ENCODE data around the gene B3GAT2.
"Not testable (repeated sequence)": the region's sequence is repeated elsewhere in the genome, so short reads cannot be mapped to it uniquely, and the experiment has no call there.

B3GAT2 gene, protein sequence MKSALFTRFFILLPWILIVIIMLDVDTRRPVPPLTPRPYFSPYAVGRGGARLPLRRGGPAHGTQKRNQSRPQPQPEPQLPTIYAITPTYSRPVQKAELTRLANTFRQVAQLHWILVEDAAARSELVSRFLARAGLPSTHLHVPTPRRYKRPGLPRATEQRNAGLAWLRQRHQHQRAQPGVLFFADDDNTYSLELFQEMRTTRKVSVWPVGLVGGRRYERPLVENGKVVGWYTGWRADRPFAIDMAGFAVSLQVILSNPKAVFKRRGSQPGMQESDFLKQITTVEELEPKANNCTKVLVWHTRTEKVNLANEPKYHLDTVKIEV

DNA sequence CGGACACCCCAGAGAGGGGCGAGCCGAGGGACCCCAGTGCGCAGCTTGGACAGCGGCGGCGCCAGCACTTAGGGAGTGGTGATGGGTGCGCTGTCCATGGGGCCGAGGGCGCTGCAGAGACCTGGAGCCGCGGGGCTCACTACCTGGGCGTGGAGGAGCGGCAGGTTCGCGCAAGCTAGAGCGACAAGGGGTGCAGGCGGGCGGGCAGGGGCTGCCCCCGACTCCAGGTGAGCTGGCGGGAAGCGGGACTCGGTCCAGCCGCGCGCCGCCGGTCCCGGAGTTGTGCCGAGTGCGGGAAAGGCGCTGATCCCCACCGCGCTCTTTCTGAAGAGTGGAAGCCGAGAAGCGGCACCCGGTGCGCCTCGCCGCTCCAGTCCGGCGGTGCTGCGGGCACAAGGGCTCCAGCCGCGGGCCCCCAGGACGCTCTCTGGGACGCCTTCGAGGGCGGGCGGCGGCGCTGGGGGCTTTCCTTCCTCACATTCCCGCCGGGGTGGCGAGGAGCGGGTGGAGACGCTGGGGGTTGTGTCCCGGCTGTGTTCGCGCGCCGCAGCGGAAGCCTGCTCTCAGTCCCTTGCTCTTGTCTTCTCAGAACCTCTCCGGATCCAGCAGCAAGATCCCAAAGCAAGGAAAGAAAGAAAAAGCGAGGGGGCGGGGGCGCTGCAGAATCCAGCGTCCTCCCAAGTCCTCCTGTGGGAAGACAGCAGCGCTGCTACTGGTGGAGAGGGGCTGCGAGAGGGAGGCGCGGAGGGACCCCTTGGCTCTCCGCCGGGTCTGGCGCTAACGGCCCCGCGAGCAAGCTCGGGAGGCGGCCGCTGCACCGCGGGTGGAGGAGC is at the start of gene B3GAT2:
Gene B3GAT2, minus strand, starts transcription at position 610 of the 833 bp plus-strand sequence. CDS start 631 bp downstream, outside the sequence.
- DNase-seq (ENCODE audit: low read depth, low spot score): peak; percentile 54

DNA sequence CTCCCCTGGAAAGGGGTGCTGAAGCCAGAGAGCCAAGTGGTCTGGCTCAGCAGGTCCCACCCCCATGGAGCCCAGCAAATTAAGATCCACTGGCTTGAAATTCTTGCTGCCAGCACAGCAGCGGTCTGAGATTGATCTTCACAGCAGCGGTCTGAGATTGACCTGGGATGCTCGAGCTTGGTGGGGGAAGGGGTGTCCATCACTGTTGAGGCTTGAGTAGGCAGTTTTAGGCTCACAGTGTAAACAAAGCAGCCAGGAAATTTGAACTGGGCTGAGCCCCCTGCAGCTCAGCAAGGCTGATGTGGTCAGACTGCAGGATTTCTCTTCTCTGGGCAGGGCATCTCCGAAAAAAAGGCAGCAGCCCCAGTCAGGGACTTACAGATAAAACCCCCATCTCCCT is 41.3 kb upstream of the B3GAT2 start:
- DNase-seq (ENCODE audit: low read depth, low spot score): peak; percentile 65

- no peak for DNase-seq (ENCODE audit: low read depth, low spot score)
Measured at GRCh38 chr6:70997379-70997778, 40.5 kb upstream of the B3GAT2 start.

- DNase-seq (ENCODE audit: low read depth, low spot score): no peak
Measured at GRCh38 chr6:70996106-70996505, 39.2 kb upstream of the B3GAT2 start.

GRCh38 chr6:70995411-70995810 is 38.6 kb upstream of the B3GAT2 start:
- no peak for DNase-seq (ENCODE audit: low read depth, low spot score)

DNA sequence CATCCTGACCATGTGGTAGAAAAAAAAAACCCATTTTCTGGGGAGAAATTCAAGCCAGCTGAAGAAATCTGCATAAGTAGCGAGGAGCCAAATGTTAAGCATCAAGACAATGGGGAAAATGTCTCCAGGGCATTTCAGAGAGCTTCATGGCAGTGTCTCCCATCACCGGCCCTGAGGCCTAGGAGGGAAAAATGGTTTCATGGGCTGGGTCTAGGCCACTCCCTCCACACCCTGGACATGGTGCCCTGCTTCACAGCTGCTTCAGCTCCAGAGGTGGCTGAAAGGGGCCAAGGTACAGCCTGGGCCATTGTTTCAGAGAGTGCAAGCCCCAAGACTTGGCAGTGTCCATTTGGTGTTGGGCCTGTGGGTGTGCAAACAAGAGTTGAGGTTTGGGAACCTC is 34.4 kb upstream of the B3GAT2 start:
- no peak for DNase-seq (ENCODE audit: low read depth, low spot score)

- no peak for DNase-seq (ENCODE audit: low read depth, low spot score)
Measured at GRCh38 chr6:70985156-70985555, 28.3 kb upstream of the B3GAT2 start.

DNA sequence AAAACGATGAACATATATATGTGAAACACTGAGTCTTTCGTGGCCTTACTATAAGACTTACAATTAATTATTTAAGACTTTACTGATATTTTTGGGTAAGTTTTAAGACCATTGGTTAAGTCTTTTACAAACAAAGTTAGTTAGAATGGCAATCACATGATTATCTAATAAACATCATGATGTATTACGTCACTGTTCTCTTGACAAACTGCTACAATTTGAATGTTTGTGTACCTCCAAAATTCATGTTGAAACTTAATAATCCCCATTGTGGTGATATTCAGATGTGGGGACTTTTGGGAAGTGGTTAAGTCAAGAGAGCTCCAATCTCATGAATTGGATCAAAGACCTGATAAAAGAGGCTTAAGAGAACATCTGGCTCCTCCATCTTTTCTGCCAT is 25.9 kb upstream of the B3GAT2 start:
- no peak for DNase-seq (ENCODE audit: low read depth, low spot score)

- no peak for DNase-seq (ENCODE audit: low read depth, low spot score)
Measured at GRCh38 chr6:70980727-70981126, 23.9 kb upstream of the B3GAT2 start.

GRCh38 chr6:70973604-70974003 is 16.7 kb upstream of the B3GAT2 start:
- DNase-seq (ENCODE audit: low read depth, low spot score): no peak

GRCh38 chr6:70967049-70967448 is 10.2 kb upstream of the B3GAT2 start:
- DNase-seq (ENCODE audit: low read depth, low spot score): no peak

- no peak for DNase-seq (ENCODE audit: low read depth, low spot score)
Measured at GRCh38 chr6:70957284-70957617, 391 bp upstream of the B3GAT2 start.

DNA sequence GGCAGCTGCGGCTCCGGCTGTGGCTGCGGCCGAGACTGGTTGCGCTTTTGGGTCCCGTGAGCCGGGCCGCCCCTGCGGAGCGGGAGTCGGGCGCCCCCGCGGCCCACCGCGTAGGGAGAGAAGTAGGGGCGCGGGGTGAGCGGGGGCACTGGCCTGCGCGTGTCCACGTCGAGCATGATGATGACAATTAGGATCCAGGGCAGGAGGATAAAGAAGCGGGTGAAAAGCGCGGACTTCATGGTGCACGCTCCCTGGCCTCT is 739 bp downstream of the B3GAT2 start:
- DNase-seq (ENCODE audit: low read depth, low spot score): no peak

DNA sequence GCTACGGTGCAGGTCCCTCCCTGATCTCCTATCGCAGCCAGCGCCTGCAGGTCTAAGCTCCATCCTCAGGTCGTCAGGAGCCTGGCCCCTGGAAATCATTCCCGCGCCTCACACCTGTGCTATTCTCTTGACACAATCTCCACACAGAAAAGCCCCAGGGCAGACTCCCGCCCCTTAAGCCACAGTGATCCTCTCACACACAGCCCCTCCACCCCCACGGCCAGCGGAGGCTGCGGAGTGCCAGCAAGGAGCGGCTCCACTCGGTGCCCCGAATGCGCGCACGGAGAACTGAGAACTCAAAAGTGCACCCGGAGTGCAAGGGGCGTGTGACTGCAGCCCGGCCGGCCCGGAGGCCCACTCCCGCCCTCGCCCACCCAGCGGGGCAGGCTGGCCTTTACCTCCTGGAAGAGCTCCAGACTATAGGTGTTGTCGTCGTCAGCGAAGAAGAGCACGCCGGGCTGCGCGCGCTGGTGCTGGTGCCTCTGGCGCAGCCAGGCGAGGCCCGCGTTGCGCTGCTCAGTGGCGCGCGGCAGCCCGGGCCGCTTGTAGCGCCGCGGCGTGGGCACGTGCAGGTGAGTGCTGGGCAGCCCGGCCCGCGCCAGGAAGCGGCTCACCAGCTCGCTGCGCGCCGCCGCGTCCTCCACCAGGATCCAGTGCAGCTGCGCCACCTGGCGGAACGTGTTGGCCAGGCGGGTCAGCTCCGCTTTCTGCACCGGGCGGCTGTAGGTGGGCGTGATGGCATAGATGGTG is 1.2 kb downstream of the B3GAT2 start:
- peak; percentile 92 for DNase-seq (ENCODE audit: low read depth, low spot score)

DNA sequence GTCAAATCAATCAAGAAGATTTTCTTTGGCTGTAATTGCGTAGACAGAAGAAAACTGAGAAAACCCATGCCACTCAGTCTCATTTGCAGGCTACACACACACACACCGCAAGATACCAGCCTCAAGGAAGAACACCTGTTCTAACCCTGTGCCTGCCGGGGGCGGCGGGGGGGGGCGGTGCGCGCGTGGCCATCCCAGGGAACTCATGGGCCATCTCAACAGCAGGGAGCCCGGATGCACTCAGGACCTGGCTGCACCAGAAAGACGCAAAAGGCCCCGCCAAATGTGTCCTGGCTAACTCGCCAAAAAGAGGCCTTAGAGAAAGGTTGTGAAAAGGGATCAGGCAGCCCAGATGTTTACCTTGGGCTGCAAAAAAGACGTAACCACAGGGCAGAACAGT is 2.1 kb downstream of the B3GAT2 start:
- peak; percentile 6 for DNase-seq (ENCODE audit: low read depth, low spot score)

DNA sequence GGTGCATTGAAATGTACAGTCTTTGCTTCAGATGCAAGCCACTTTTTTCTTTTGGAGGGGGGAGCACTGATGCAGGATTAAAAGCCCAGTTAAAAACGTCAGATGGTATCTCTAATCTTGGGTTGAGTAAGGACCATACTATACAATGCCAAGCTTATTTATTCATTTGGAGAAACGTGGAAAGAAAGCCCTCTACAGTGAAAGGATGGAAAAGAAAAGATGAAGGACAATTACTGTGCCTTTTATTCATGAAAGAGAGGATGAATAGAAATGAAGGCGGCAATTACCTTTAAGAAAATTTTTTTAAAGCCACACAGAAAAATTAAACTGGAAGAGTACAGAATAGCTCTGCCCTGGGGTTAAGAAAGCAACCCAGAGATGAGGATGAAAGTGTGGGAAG is 2.7 kb downstream of the B3GAT2 start:
- no peak for DNase-seq (ENCODE audit: low read depth, low spot score)

GRCh38 chr6:70952608-70953165 is 4.2 kb downstream of the B3GAT2 start:
- DNase-seq (ENCODE audit: low read depth, low spot score): no peak

DNA sequence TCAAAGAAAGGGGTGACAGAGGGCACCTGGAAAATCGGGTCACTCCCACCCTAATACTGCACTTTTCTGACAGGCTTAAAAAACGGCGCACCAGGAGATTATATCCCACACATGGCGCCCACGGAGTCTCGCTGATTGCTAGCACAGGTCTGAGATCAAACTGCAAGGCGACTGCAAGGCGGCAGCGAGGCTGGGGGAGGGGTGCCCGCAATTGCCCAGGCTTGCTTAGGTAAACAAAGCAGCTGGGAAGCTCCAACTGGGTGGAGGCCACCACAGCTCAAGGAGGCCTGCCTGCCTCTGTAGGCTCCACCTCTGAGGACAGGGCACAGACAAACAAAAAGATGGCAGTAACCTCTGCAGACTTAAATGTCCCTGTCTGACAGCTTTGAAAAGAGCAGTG is 12.5 kb downstream of the B3GAT2 start:
- DNase-seq (ENCODE audit: low read depth, low spot score): not testable (repeated sequence)

- no peak for DNase-seq (ENCODE audit: low read depth, low spot score)
Measured at GRCh38 chr6:70933853-70934252, 23.0 kb downstream of the B3GAT2 start.

GRCh38 chr6:70905742-70906141 is 51.1 kb downstream of the B3GAT2 start:
- DNase-seq (ENCODE audit: low read depth, low spot score): no peak

DNA sequence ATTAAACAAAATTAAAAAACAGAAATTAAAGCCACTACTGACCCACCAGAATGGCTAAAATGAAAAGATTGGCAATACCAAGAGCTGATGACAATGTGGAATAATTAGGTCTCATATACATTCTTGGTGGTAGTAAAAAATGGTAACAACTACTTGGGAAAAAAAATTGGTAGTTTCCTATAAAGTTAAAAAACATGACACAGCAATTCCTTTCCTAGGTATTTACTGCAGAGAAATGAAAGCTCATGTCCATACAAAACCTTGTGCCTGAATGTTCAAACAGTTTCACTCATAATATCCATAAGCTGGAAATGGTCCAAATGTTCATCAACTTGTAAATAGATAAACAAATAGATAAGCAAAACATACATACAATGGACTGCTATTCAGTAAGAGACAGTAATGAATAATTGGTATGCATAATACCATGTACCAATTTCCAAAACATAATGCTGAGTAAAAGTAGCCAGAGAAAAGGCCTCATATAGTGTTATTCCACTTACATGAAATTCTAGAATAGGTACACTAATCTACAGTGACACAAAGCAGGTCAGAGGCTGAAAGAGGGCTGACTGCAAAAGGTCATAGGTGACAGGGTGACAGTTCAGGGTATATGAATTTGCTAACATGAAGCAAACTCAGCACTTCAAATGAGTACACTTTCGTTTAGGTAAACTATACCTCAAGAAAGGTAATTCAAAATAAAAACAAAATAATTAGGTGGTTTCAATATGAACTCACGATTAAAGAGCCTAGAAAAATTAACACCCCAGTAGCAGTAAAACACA is 53.0 kb downstream of the B3GAT2 start:
- DNase-seq (ENCODE audit: low read depth, low spot score): no peak

GRCh38 chr6:70901324-70901723 is 55.5 kb downstream of the B3GAT2 start:
- DNase-seq (ENCODE audit: low read depth, low spot score): no peak

Measured in ELF-1 (cell line).